Parathyroid adenoma (tissue), 2 donors: ENCODE results near the gene TEX29.

Source experiments
- H2AFZ ChIP-seq: fragments of 300-600 bp; sonication (generic); one replicate; pipeline ENCODE4 v1.7.0; 2017; ENCODE audit warnings: antibody characterized with exemption, mild to moderate bottlenecking
- H3K27ac ChIP-seq: fragments of 300-600 bp; sonication (generic); one replicate; pipeline ENCODE4 v1.7.0; 2017
- H3K27me3 ChIP-seq: fragments of 300-600 bp; sonication (generic); one replicate; pipeline ENCODE4 v1.7.0; 2017; ENCODE audit warnings: low read length; ENCODE audit not compliant: control insufficient read depth, insufficient read depth
- H3K36me3 ChIP-seq: fragments of 300-600 bp; sonication (generic); one replicate; pipeline ENCODE4 v1.7.0; 2017; ENCODE audit warnings: low read length; ENCODE audit not compliant: control insufficient read depth, insufficient read depth
- H3K4me1 ChIP-seq: fragments of 300-600 bp; sonication (generic); one replicate; pipeline ENCODE4 v1.7.0; 2017; ENCODE audit warnings: control low read depth
- H3K4me2 ChIP-seq: fragments of 300-600 bp; sonication (generic); one replicate; pipeline ENCODE4 v1.7.0; 2017; ENCODE audit warnings: low read length
- H3K4me3 ChIP-seq: fragments of 300-600 bp; sonication (generic); one replicate; pipeline ENCODE4 v1.7.0; 2017; ENCODE audit warnings: low read depth, low read length
- H3K79me2 ChIP-seq: fragments of 300-600 bp; sonication (generic); one replicate; pipeline ENCODE4 v1.7.0; 2017; ENCODE audit warnings: control low read depth
- H3K9ac ChIP-seq: fragments of 300-600 bp; sonication (generic); one replicate; pipeline ENCODE4 v1.7.0; 2017; ENCODE audit warnings: mild to moderate bottlenecking
- H3K9me3 ChIP-seq: fragments of 300-600 bp; sonication (generic); one replicate; pipeline ENCODE4 v1.7.0; 2017; ENCODE audit warnings: low read length; ENCODE audit not compliant: control insufficient read depth
- CTCF ChIP-seq: fragments of 300-600 bp; sonication (generic); IDR thresholded peaks from one replicate; pipeline ENCODE4 v1.7.0; 2017; ENCODE audit warnings: antibody characterized with exemption, mild to moderate bottlenecking
- donor health status: primary hyperparathyroidism.

TEX29 gene

GRCh38 chr13:111317042-111317550 lies 3.3 kb upstream of the TEX29 start:
- TF ChIP-seq CTCF = no peak
- Histone ChIP-seq H3K27me3 (no peaks in the 10 kb centered on the region), H3K36me3 (no peaks in the 10 kb centered on the region), H3K9ac (no peak overlapping the region), H3K4me2 (no peak overlapping the region), H3K79me2 (no peaks in the 10 kb centered on the region), H3K9me3 (no peaks in the 10 kb centered on the region), H2AFZ (no peak overlapping the region), H3K4me1 (no peaks in the 10 kb centered on the region), H3K27ac (no peak overlapping the region), H3K4me3 (no peak overlapping the region)

GRCh38 chr13:111317571-111318345 lies 2.7 kb upstream of the TEX29 start:
- Histone ChIP-seq H3K4me2 (no peak overlapping the region), H3K79me2 (no peaks in the 10 kb centered on the region), H3K4me1 (no peaks in the 10 kb centered on the region), H3K4me3 (no peak overlapping the region), H3K36me3 (no peaks in the 10 kb centered on the region), H3K9me3 (no peaks in the 10 kb centered on the region), H3K9ac (no peak overlapping the region), H3K27me3 (no peaks in the 10 kb centered on the region), H3K27ac (no peak overlapping the region), H2AFZ (no peak overlapping the region)
- TF ChIP-seq CTCF = no peak

GRCh38 chr13:111318386-111318785 lies 2.1 kb upstream of the TEX29 start:
- H3K9ac ChIP-seq = no peak overlapping the region
- no peaks in the 10 kb centered on the region for H3K27me3 ChIP-seq
- no peak overlapping the region for H3K4me2 ChIP-seq
- no peak overlapping the region for H2AFZ ChIP-seq
- no peaks in the 10 kb centered on the region for H3K79me2 ChIP-seq
- H3K36me3 ChIP-seq = no peaks in the 10 kb centered on the region
- no peak overlapping the region for H3K4me3 ChIP-seq
- no peak for TF ChIP-seq CTCF
- H3K9me3 ChIP-seq = no peaks in the 10 kb centered on the region
- no peaks in the 10 kb centered on the region for H3K4me1 ChIP-seq
- H3K27ac ChIP-seq = no peak overlapping the region

- TF ChIP-seq CTCF = no peak
- Histone ChIP-seq H2AFZ (no peak overlapping the region), H3K4me2 (no peak overlapping the region), H3K36me3 (no peaks in the 10 kb centered on the region), H3K9ac (no peak overlapping the region), H3K79me2 (no peaks in the 10 kb centered on the region), H3K4me1 (no peaks in the 10 kb centered on the region), H3K27me3 (no peaks in the 10 kb centered on the region), H3K4me3 (no peak overlapping the region), H3K9me3 (no peaks in the 10 kb centered on the region), H3K27ac (no peak overlapping the region)
Observed at GRCh38 chr13:111319521-111319920, 921 bp upstream of the TEX29 start.
